Peyer's patch (tissue), 4 donors: ENCODE results near the gene TPRX1. TPM values are rescaled to one million over a fixed set of nuclear protein-coding genes. Genes with fewer than 3 reads are reported as not detected.
"Not testable (repeated sequence)": the region's sequence is repeated elsewhere in the genome, so short reads cannot be mapped to it uniquely, and the experiment has no call there.

ENCODE experiments used
- DNase-seq, 3 donors: peaks; one replicate each; pipeline ENCODE4 v3.0.0-alpha.2; 2017 to 2019
- H3K27ac ChIP-seq, 4 donors: fragments of 200-600 bp; sonication (generic); one replicate each; pipeline ENCODE4 v1.5.1; 2016 to 2019
- H3K27me3 ChIP-seq, 2 donors: fragments of 200-600 bp; sonication (generic); one replicate each; pipeline ENCODE4 v1.5.1; 2019
- H3K36me3 ChIP-seq, 3 donors: fragments of 200-600 bp; sonication (generic); one replicate each; pipeline ENCODE4 v1.5.1; 2016 to 2019
- H3K4me1 ChIP-seq, 4 donors: fragments of 200-600 bp; sonication (generic); one replicate each; pipeline ENCODE4 v1.5.1; 2016 to 2019
- H3K4me3 ChIP-seq, 4 donors: fragments of 200-600 bp; sonication (generic); 1 replicate in 3 of 4; 2 replicates in 1 of 4; pipeline ENCODE4 v1.5.1; 2016 to 2019; ENCODE audit warnings: mild to moderate bottlenecking in 1 of 4
- H3K9me3 ChIP-seq, 4 donors: fragments of 200-600 bp; sonication (generic); one replicate each; pipeline ENCODE4 v1.5.1; 2016 to 2019; ENCODE audit warnings: mild to moderate bottlenecking in 1 of 4
- CTCF ChIP-seq, 6 experiments: fragments of 450-650 bp in 4 of 6; fragments of 200-600 bp in 2 of 6; sonication (generic) in 1 of 6; IDR thresholded peaks; one replicate each; pipeline ENCODE4 v1.5.1; 2017 to 2019; ENCODE audit warnings: antibody characterized with exemption in 6 of 6, mild to moderate bottlenecking in 3 of 6, moderate library complexity in 1 of 6
- POLR2A ChIP-seq, 2 donors: fragments of 450-650 bp; IDR thresholded peaks; one replicate each; pipeline ENCODE4 v1.5.1; 2017; ENCODE audit warnings: antibody characterized with exemption in 2 of 2, mild to moderate bottlenecking in 2 of 2, moderate library complexity in 2 of 2
- total RNA-seq, 4 donors: library from RNA; depleted of rRNA; stranded (reverse); fragments of >200 nt; gene quantifications; one replicate each; pipeline ENCODE4 v1.1.0, GENCODE V29; 2016

The TPRX1 gene
- total RNA-seq, 4 donors from 2014 or later = not detected

DNA sequence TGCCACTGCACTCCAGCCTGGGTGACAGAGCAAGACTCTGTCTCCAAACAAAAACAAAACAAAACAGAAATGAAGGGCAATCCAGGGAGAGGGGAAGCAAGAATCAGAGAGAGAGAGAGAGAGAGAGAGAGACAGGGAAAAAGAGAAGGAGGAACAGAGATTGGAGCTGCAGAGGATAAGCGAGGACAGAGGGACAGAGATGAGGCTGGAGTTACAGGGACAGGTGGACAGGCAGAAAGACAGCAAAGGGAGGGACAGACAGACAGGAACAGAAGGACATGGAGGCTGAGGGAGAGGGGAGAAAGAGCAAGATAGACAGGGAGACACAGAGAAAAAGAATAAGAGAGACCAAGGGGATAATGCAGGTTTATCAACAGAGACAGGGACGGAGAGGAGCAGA lies 16.1 kb upstream of the TPRX1 start:
- Histone ChIP-seq H3K36me3 (no peaks in the 10 kb centered on the region), H3K27me3 (no peaks in the 10 kb centered on the region), H3K27ac (no peak overlapping the region), H3K9me3 (no peaks in the 10 kb centered on the region), H3K4me1 (no peaks in the 10 kb centered on the region), H3K4me3 (no peak overlapping the region)
- no peak for DNase-seq
- TF ChIP-seq POLR2A (IDR thresholded peaks at IDR 0.05) (no peak), CTCF (IDR thresholded peaks at IDR 0.05) (no peak)

- no peaks in the 10 kb centered on the region for H3K4me1 ChIP-seq
- no peaks in the 10 kb centered on the region for H3K9me3 ChIP-seq
- no peak overlapping the region for H3K27ac ChIP-seq
- no peak overlapping the region for H3K4me3 ChIP-seq
- no peaks in the 10 kb centered on the region for H3K36me3 ChIP-seq
- DNase-seq = no peak
- TF ChIP-seq POLR2A (IDR thresholded peaks at IDR 0.05) (no peak), CTCF (IDR thresholded peaks at IDR 0.05) (no peak)
- H3K27me3 ChIP-seq = no peaks in the 10 kb centered on the region
Measured at GRCh38 chr19:47819858-47820257, 15.5 kb upstream of the TPRX1 start.

GRCh38 chr19:47818221-47818620 lies 13.9 kb upstream of the TPRX1 start:
- H3K36me3 ChIP-seq, H3K27me3 ChIP-seq, H3K9me3 ChIP-seq: not testable (repeated sequence)

DNA sequence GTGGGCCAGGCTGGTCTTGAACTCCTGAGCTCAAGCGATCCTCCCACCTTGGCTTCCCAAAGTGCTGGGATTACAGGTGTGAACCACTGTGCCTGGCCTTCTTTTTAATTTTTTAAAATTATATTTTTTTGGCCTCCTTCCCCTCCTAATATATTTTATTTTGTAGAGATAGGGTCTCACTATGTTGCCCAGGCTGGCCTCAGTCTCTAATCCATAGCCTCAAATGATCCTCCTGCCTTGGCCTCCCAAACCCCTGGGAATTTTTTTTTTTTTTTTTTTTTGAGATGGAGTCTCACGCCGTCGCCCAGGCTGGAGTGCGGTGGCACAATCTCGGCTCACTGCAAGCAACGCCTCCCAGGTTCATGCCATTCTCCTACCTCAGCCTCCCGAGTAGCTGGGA lies 11.9 kb upstream of the TPRX1 start:
- not testable (repeated sequence) for H3K9me3 ChIP-seq

More at GRCh38 chr19:47818221-47818620, 13.9 kb upstream of the TPRX1 start:
- H3K27ac ChIP-seq, H3K4me1 ChIP-seq, H3K4me3 ChIP-seq, DNase-seq: not testable (repeated sequence)

DNA sequence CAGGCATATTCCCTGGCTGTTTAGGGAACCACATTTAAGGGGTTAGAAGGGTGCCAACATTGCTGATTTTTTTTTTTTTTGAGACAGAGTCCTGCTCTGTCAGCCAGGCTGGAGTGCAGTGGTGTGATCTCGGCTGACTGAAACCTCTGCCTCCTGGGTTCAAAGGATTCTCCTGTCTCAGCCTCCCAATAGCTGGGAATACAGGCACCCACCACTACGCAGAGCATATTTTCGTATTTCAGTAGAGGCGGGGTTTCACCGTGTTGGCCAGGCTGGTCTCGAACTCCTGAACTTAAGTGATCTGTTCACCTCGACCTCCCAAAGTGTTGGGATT lies 9.6 kb upstream of the TPRX1 start:
- Histone ChIP-seq H3K36me3 (no peaks in the 10 kb centered on the region), H3K27ac (no peak overlapping the region), H3K4me3 (no peak overlapping the region), H3K4me1 (no peaks in the 10 kb centered on the region), H3K27me3 (no peaks in the 10 kb centered on the region), H3K9me3 (no peaks in the 10 kb centered on the region)
- no peak for DNase-seq
- TF ChIP-seq CTCF (IDR thresholded peaks at IDR 0.05) (no peak), POLR2A (IDR thresholded peaks at IDR 0.05) (no peak)

More for the DNA sequence above, 11.9 kb upstream of the TPRX1 start:
- H3K4me1 ChIP-seq, H3K4me3 ChIP-seq, H3K27me3 ChIP-seq, DNase-seq, H3K36me3 ChIP-seq, H3K27ac ChIP-seq: not testable (repeated sequence)

GRCh38 chr19:47813304-47813994 lies 9.1 kb upstream of the TPRX1 start:
- H3K36me3 ChIP-seq = no peaks in the 10 kb centered on the region
- H3K4me3 ChIP-seq = no peak overlapping the region

More at GRCh38 chr19:47813304-47813994, 9.1 kb upstream of the TPRX1 start:
- TF ChIP-seq POLR2A (IDR thresholded peaks at IDR 0.05) (no peak), CTCF (IDR thresholded peaks at IDR 0.05) (peak in 5 of 6 experiments; percentile 18 to 60 (median 43))
- peak; percentile 33 to 83 (median 78) for DNase-seq
- H3K27ac ChIP-seq = no peak overlapping the region
- H3K9me3 ChIP-seq = no peaks in the 10 kb centered on the region
- H3K4me1 ChIP-seq = no peaks in the 10 kb centered on the region
- no peaks in the 10 kb centered on the region for H3K27me3 ChIP-seq
